GM13977 (cell line): ENCODE measurements around the gene BCAS1.

ENCODE experiments used
- DNase-seq: peaks from one replicate; pipeline ENCODE4 v3.0.0; 2012; ENCODE audit warnings: low spot score
- in situ Hi-C: fragments of 300-500 bp; cut with MboI; formaldehyde crosslinking; loops from one replicate; pipeline ENCODE4 v1.12.0; 2022; ENCODE audit warnings: low sequenced_read_pairs, low pct_unique_long_range_greater_than_20kb, mixed read lengths, inconsistent platforms; ENCODE audit not compliant: unreplicated experiment
- TF ChIP-seq, protein P1 (sequence below): IDR thresholded peaks from 2 replicates; pipeline ENCODE4 v1.5.1; 2012; ENCODE audit warnings: mild to moderate bottlenecking, control low read depth; ENCODE audit not compliant: insufficient read depth; ENCODE audit errors: extremely low read depth, missing control alignments

BCAS1 gene

DNA sequence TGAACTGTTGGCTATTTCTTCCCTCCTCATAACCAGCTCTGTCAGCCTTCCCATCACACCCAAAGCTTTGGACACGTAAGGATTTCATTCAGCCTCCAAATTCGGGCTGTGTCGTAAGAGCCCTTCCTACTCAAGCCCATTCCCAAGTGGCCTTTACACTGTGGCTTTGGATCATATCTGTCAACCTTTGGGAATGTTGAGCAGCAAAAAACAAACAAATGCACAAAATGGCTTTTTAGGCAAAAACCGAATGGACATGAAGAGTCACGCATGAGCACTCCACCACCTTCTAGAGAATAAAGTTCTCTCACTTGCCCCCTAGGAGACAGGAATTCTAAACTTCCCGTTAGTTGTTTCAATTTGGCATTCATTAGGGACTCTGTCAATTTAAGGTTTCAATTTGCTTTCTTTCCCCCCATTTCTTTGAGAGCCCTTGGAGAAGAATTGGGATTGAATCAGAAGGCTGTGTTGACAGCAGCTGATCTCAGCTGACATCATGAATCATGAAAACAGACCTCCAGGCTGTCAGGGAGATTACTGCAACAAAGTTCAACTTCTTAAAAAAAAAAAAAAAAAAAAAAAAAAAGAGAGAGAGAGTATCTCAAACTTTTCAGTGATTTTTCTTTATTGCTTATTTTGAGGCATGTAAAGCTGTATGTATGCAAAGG is 110.3 kb downstream of the BCAS1 start:
- no peak for DNase-seq
- in situ Hi-C loops, result no loop called here
- TF ChIP-seq, protein P1, sequence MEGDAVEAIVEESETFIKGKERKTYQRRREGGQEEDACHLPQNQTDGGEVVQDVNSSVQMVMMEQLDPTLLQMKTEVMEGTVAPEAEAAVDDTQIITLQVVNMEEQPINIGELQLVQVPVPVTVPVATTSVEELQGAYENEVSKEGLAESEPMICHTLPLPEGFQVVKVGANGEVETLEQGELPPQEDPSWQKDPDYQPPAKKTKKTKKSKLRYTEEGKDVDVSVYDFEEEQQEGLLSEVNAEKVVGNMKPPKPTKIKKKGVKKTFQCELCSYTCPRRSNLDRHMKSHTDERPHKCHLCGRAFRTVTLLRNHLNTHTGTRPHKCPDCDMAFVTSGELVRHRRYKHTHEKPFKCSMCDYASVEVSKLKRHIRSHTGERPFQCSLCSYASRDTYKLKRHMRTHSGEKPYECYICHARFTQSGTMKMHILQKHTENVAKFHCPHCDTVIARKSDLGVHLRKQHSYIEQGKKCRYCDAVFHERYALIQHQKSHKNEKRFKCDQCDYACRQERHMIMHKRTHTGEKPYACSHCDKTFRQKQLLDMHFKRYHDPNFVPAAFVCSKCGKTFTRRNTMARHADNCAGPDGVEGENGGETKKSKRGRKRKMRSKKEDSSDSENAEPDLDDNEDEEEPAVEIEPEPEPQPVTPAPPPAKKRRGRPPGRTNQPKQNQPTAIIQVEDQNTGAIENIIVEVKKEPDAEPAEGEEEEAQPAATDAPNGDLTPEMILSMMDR, result no peak

DNA sequence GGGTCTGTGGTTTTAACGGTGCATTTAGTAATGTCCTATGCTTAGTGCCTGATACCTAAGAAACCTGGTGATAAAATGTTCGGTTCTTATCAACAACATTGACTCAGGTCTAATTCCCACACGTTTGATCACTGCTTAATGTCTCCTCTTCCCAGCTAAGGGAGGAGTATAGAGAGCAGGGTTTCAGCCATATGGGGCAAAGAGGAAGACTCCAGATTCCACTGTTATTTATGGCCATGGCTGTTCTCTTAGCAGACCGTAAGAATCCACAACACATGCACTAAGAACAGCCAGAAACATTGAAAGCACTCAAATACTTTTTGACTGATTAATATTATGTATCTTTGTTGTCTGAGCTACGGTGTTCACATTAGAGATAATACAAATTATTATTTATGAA is 112.1 kb downstream of the BCAS1 start:
- in situ Hi-C loops, result no loop called here
- DNase-seq, result no peak
- TF ChIP-seq, protein P1, result no peak

- no peak for DNase-seq
- TF ChIP-seq, protein P1, result no peak
- in situ Hi-C loops, result no loop called here
Observed at GRCh38 chr20:53957451-53958172, 112.8 kb downstream of the BCAS1 start.

- in situ Hi-C loops, result no loop called here
- no peak for DNase-seq
- TF ChIP-seq, protein P1, result no peak
Observed at GRCh38 chr20:53956013-53956715, 114.2 kb downstream of the BCAS1 start.

GRCh38 chr20:53954723-53955658 is 115.4 kb downstream of the BCAS1 start:
- in situ Hi-C loops, result no loop called here
- TF ChIP-seq, protein P1, result no peak
- no peak for DNase-seq
